H1 (cell line): ENCODE measurements around the gene PHF1. TPM values are rescaled to one million over a fixed set of nuclear protein-coding genes. Genes with fewer than 3 reads are reported as not detected.

Source experiments
- BACH1 ChIP-seq: IDR thresholded peaks from 2 replicates; pipeline ENCODE4 v1.6.1; 2012; ENCODE audit warnings: low read length, improper control_type of control experiment
- EZH2 ChIP-seq: fragments of 200-600 bp; sonication (generic); IDR thresholded peaks from 2 replicates; pipeline ENCODE4 v1.7.1; 2012; ENCODE audit warnings: low read depth, mild to moderate bottlenecking, moderate library complexity, low read length, inconsistent platforms; ENCODE audit not compliant: severe bottlenecking
- POLR2A ChIP-seq, 2 experiments: IDR thresholded peaks; 1 replicate in 1 of 2; 2 replicates in 1 of 2; pipeline ENCODE4 v1.6.1; 2011; ENCODE audit warnings: low read depth in 2 of 2, low read length in 2 of 2, mild to moderate bottlenecking in 2 of 2; ENCODE audit errors: control extremely low read depth in 1 of 2
- POLR2AphosphoS5 ChIP-seq: IDR thresholded peaks from 2 replicates; pipeline ENCODE4 v1.6.1; 2011; ENCODE audit warnings: low read depth, low read length
- RBBP5 ChIP-seq: IDR thresholded peaks from 2 replicates; pipeline ENCODE4 v1.7.1; 2012; ENCODE audit warnings: low read depth, mild to moderate bottlenecking, inconsistent platforms, low read length, moderate library complexity, borderline replicate concordance
- SAP30 ChIP-seq: fragments of 300-600 bp; sonication (generic); IDR thresholded peaks from 2 replicates; pipeline ENCODE4 v1.7.1; 2012; ENCODE audit warnings: low read length, moderate library complexity, mild to moderate bottlenecking, inconsistent platforms; ENCODE audit not compliant: insufficient read depth, insufficient replicate concordance
- SIRT6 ChIP-seq: IDR thresholded peaks from one replicate; pipeline ENCODE4 v1.7.1; 2012; ENCODE audit warnings: low read length, inconsistent platforms
- USF2 ChIP-seq: IDR thresholded peaks from 2 replicates; pipeline ENCODE4 v1.6.1; 2011; ENCODE audit warnings: low read length, improper control_type of control experiment
- polyA plus RNA-seq, 7 experiments: library from polyadenylated mRNA; depleted of rRNA in 3 of 7; stranded (reverse) in 5 of 7; unstranded in 2 of 7; fragments of >200 nt in 5 of 7; fragments of 200-250 nt in 2 of 7; gene quantifications; 1 replicate in 5 of 7; 2 replicates in 1 of 7; 4 replicates in 1 of 7; pipeline versions ENCODE4 v1.2.1 to v1.2.3, GENCODE V29; 2011 to 2013; ENCODE audit warnings: missing spikeins in 2 of 7, mixed read lengths in 2 of 7
- total RNA-seq: library from RNA; stranded (reverse); fragmentation: NEBNext Ultra II Directional; extraction: Animal tissue kit (Norgen Biotek cat#: 25700); gene quantifications from 2 replicates; pipeline ENCODE4 v1.2.1, GENCODE V29; 2021

The PHF1 gene
- total and polyA plus RNA-seq, 2 of the 8 experiments (the other 6 are each of a cell fraction or from before 2014, with no cell fraction given): 47.3 to 78.6 TPM

DNA sequence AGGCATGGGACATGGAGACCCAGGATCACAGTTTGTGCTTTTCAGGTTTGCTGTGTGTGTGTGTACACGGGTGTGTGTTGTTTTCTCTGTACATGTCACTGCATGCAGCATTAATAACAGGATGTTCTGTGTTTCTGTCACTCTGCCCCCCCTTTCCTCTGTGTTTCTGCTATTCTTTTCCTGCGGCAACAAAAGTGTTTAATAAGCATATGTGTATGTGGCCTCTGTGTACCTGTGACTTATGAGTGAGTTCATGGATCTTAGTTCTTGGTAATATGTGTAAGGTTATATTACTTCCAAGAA is 18.9 kb downstream of the PHF1 start (continued):
- no peak for TF ChIP-seq USF2
- TF ChIP-seq EZH2: no peak
- TF ChIP-seq SIRT6: no peak
- no peak for TF ChIP-seq POLR2AphosphoS5
- TF ChIP-seq RBBP5: no peak
- TF ChIP-seq SAP30: no peak
- no peak for TF ChIP-seq POLR2A (IDR thresholded peaks at IDR 0.05; ENCODE audit: control extremely low read depth in 1 of 2, low read depth in 2 of 2, low read length in 2 of 2)
- no peak for TF ChIP-seq BACH1
- TF ChIP-seq, all 59 proteins: peak for 0
